Measurements from ENCODE around the gene SP3. TPM values are rescaled to one million over a fixed set of nuclear protein-coding genes. Genes with fewer than 3 reads are reported as not detected.
A peak's percentile ranks its signal among the peaks of the same experiment; 100 is the strongest.

SP3 gene
- total RNA-seq, 3 donors from 2014 or later, result 78.1 to 104 (median 88.9) TPM

GRCh38 chr2:173957517-173957916 lies 7.7 kb downstream of the SP3 start:
- H3K36me3 ChIP-seq (ENCODE audit: low read depth), result no peaks in the 10 kb centered on the region
- ATAC-seq, result peak; percentile 85
- no peak for TF ChIP-seq CTCF (IDR thresholded peaks at IDR 0.05)
- H3K4me1 ChIP-seq (ENCODE audit: low read depth), result peaks cover 71% of the 10 kb centered on the region
- no peak overlapping the region for H3K4me3 ChIP-seq
- intact Hi-C loops (cut with DNase I, micrococcal nuclease), result no loop called here
- H3K9me3 ChIP-seq, result no peaks in the 10 kb centered on the region
- DNase-seq, result no peak

GRCh38 chr2:173956454-173956853 lies 8.7 kb downstream of the SP3 start:
- no peaks in the 10 kb centered on the region for H3K36me3 ChIP-seq (ENCODE audit: low read depth)
- no peak overlapping the region for H3K4me3 ChIP-seq
- no peaks in the 10 kb centered on the region for H3K9me3 ChIP-seq
- ATAC-seq, result no peak
- intact Hi-C loops (cut with DNase I, micrococcal nuclease), result no loop called here
- no peak for TF ChIP-seq CTCF (IDR thresholded peaks at IDR 0.05)
- peaks cover 70% of the 10 kb centered on the region for H3K4me1 ChIP-seq (ENCODE audit: low read depth)
- no peak for DNase-seq

GRCh38 chr2:173955867-173956266 lies 9.3 kb downstream of the SP3 start:
- ATAC-seq (no peak), DNase-seq (no peak)
- no peak for TF ChIP-seq CTCF (IDR thresholded peaks at IDR 0.05)
- intact Hi-C loops (cut with DNase I, micrococcal nuclease), result no loop called here
- no peaks in the 10 kb centered on the region for H3K9me3 ChIP-seq
- H3K36me3 ChIP-seq (ENCODE audit: low read depth), result no peaks in the 10 kb centered on the region
- H3K4me1 ChIP-seq (ENCODE audit: low read depth), result peaks cover 67% of the 10 kb centered on the region
- no peak overlapping the region for H3K4me3 ChIP-seq

GRCh38 chr2:173955004-173955403 lies 10.2 kb downstream of the SP3 start:
- intact Hi-C loops (cut with DNase I, micrococcal nuclease), result no loop called here
- no peak for ATAC-seq

GRCh38 chr2:173953047-173953424 lies 12.1 kb downstream of the SP3 start:
- intact Hi-C loops (cut with DNase I, micrococcal nuclease), result no loop called here
- Histone ChIP-seq H3K9me3 (no peaks in the 10 kb centered on the region), H3K4me1 (ENCODE audit: low read depth) (peaks cover 52% of the 10 kb centered on the region), H3K36me3 (ENCODE audit: low read depth) (no peaks in the 10 kb centered on the region), H3K4me3 (no peak overlapping the region)
- ATAC-seq, result no peak
- DNase-seq, result no peak
- TF ChIP-seq CTCF (IDR thresholded peaks at IDR 0.05), result no peak

More at GRCh38 chr2:173955004-173955403, 10.2 kb downstream of the SP3 start:
- no peaks in the 10 kb centered on the region for H3K36me3 ChIP-seq (ENCODE audit: low read depth)
- no peaks in the 10 kb centered on the region for H3K9me3 ChIP-seq
- peaks cover 64% of the 10 kb centered on the region for H3K4me1 ChIP-seq (ENCODE audit: low read depth)
- H3K4me3 ChIP-seq, result no peak overlapping the region
- no peak for TF ChIP-seq CTCF (IDR thresholded peaks at IDR 0.05)
- DNase-seq, result no peak
